IPS-15b (cell line): ENCODE measurements around the gene INTS1.

Experiments used
- H3K27me3 ChIP-seq: one replicate; pipeline ENCODE4 v1.6.1; 2013; ENCODE audit warnings: low read length; ENCODE audit not compliant: control insufficient read depth, insufficient read depth
- H3K36me3 ChIP-seq: one replicate; pipeline ENCODE4 v1.6.1; 2013; ENCODE audit warnings: low read length; ENCODE audit not compliant: control insufficient read depth, insufficient read depth
- H3K4me1 ChIP-seq: one replicate; pipeline ENCODE4 v1.6.1; 2013; ENCODE audit warnings: mild to moderate bottlenecking, low read length; ENCODE audit not compliant: control insufficient read depth, insufficient read depth
- H3K4me3 ChIP-seq: one replicate; pipeline ENCODE4 v1.5.1; 2013; ENCODE audit warnings: low read depth, low read length
- H3K9ac ChIP-seq: one replicate; pipeline ENCODE4 v1.6.1; 2013; ENCODE audit warnings: low read depth, mild to moderate bottlenecking, low read length
- H3K9me3 ChIP-seq: one replicate; pipeline ENCODE4 v1.6.1; 2013; ENCODE audit warnings: mild to moderate bottlenecking, low read length; ENCODE audit not compliant: control insufficient read depth, insufficient read depth

Gene INTS1

GRCh38 chr7:1441615-1442354 is 62.4 kb downstream of the INTS1 start:
- H3K4me3 ChIP-seq = no peak overlapping the region
- peaks cover 19% of the 10 kb centered on the region for H3K36me3 ChIP-seq
- H3K4me1 ChIP-seq = no peaks in the 10 kb centered on the region
- H3K9ac ChIP-seq = no peak overlapping the region
- no peaks in the 10 kb centered on the region for H3K27me3 ChIP-seq
- H3K9me3 ChIP-seq = no peaks in the 10 kb centered on the region

GRCh38 chr7:1440620-1441019 is 63.6 kb downstream of the INTS1 start:
- Histone ChIP-seq H3K9me3 (no peaks in the 10 kb centered on the region), H3K36me3 (peaks cover 19% of the 10 kb centered on the region), H3K9ac (no peak overlapping the region), H3K27me3 (no peaks in the 10 kb centered on the region), H3K4me3 (no peak overlapping the region), H3K4me1 (no peaks in the 10 kb centered on the region)

GRCh38 chr7:1439373-1440363 is 64.5 kb downstream of the INTS1 start:
- H3K36me3 ChIP-seq = peaks cover 24% of the 10 kb centered on the region

GRCh38 chr7:1438821-1439220 is 65.4 kb downstream of the INTS1 start:
- no peak overlapping the region for H3K9ac ChIP-seq
- H3K9me3 ChIP-seq = no peaks in the 10 kb centered on the region
- H3K4me3 ChIP-seq = no peak overlapping the region
- H3K27me3 ChIP-seq = no peaks in the 10 kb centered on the region
- no peaks in the 10 kb centered on the region for H3K4me1 ChIP-seq
- H3K36me3 ChIP-seq = peaks cover 24% of the 10 kb centered on the region

More at GRCh38 chr7:1439373-1440363, 64.5 kb downstream of the INTS1 start:
- Histone ChIP-seq H3K9ac (no peak overlapping the region), H3K4me3 (no peak overlapping the region), H3K27me3 (no peaks in the 10 kb centered on the region), H3K4me1 (no peaks in the 10 kb centered on the region), H3K9me3 (no peaks in the 10 kb centered on the region)

- Histone ChIP-seq H3K27me3 (no peaks in the 10 kb centered on the region), H3K36me3 (peaks cover 24% of the 10 kb centered on the region), H3K4me3 (no peak overlapping the region), H3K9me3 (no peaks in the 10 kb centered on the region), H3K9ac (no peak overlapping the region), H3K4me1 (no peaks in the 10 kb centered on the region)
Observed at GRCh38 chr7:1438208-1438607, 66.0 kb downstream of the INTS1 start.

- H3K4me1 ChIP-seq = no peaks in the 10 kb centered on the region
- no peak overlapping the region for H3K4me3 ChIP-seq
- no peaks in the 10 kb centered on the region for H3K27me3 ChIP-seq
- H3K9me3 ChIP-seq = no peaks in the 10 kb centered on the region
- H3K36me3 ChIP-seq = peaks cover 24% of the 10 kb centered on the region
- H3K9ac ChIP-seq = no peak overlapping the region
Observed at GRCh38 chr7:1437155-1437880, 66.9 kb downstream of the INTS1 start.

GRCh38 chr7:1436608-1437007 is 67.6 kb downstream of the INTS1 start:
- H3K36me3 ChIP-seq = peaks cover 22% of the 10 kb centered on the region
- no peaks in the 10 kb centered on the region for H3K4me1 ChIP-seq
- no peaks in the 10 kb centered on the region for H3K27me3 ChIP-seq
- no peaks in the 10 kb centered on the region for H3K9me3 ChIP-seq
- H3K9ac ChIP-seq = no peak overlapping the region
- no peak overlapping the region for H3K4me3 ChIP-seq

- no peaks in the 10 kb centered on the region for H3K9me3 ChIP-seq
Observed at GRCh38 chr7:1434891-1435670, 69.1 kb downstream of the INTS1 start.

GRCh38 chr7:1434165-1434718 is 69.9 kb downstream of the INTS1 start:
- no peaks in the 10 kb centered on the region for H3K9me3 ChIP-seq
- H3K4me3 ChIP-seq = no peak overlapping the region
- H3K9ac ChIP-seq = no peak overlapping the region
- no peaks in the 10 kb centered on the region for H3K4me1 ChIP-seq
- H3K27me3 ChIP-seq = no peaks in the 10 kb centered on the region
- H3K36me3 ChIP-seq = peaks cover 11% of the 10 kb centered on the region

More at GRCh38 chr7:1434891-1435670, 69.1 kb downstream of the INTS1 start:
- Histone ChIP-seq H3K27me3 (no peaks in the 10 kb centered on the region), H3K4me3 (no peak overlapping the region), H3K36me3 (peaks cover 16% of the 10 kb centered on the region), H3K4me1 (no peaks in the 10 kb centered on the region), H3K9ac (no peak overlapping the region)

- peaks cover 5% of the 10 kb centered on the region for H3K36me3 ChIP-seq
- H3K9me3 ChIP-seq = no peaks in the 10 kb centered on the region
- no peaks in the 10 kb centered on the region for H3K27me3 ChIP-seq
- no peak overlapping the region for H3K9ac ChIP-seq
- no peak overlapping the region for H3K4me3 ChIP-seq
- H3K4me1 ChIP-seq = no peaks in the 10 kb centered on the region
Observed at GRCh38 chr7:1433128-1433920, 70.9 kb downstream of the INTS1 start.
